Placental pericyte (primary cell): Measurements from ENCODE around the gene DEFB125. TPM values are rescaled to one million over a fixed set of nuclear protein-coding genes. Genes with fewer than 3 reads are reported as not detected.

Experiments
- total RNA-seq: library from RNA; depleted of rRNA; stranded (reverse); fragments of >200 nt; gene quantifications from 2 replicates; pipeline ENCODE4 v1.2.3, GENCODE V29; 2012

Gene DEFB125, protein sequence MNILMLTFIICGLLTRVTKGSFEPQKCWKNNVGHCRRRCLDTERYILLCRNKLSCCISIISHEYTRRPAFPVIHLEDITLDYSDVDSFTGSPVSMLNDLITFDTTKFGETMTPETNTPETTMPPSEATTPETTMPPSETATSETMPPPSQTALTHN
- total RNA-seq = not detected in 2 replicates

DNA sequence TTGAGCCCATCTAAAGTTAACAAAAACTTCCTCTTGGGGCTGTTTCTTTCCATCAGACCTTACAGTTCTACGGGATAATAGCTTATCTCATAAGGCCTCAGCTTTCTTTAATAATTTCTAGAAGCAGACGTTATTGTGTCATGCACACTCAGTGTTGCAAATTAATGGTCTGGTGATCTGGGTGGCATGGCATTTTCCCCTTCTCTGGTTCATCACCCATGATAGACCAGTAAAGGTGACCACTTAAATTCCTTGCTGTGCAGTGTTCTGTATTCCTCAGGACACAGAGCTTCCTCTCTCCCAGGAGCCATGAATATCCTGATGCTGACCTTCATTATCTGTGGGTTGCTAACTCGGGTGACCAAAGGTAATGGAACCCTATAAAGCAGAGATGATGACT is at the start of gene DEFB125:
Gene DEFB125, plus strand, starts transcription at position 272 of the 400 bp plus-strand sequence. Its CDS starts 38 bp downstream, at position 310.

DNA sequence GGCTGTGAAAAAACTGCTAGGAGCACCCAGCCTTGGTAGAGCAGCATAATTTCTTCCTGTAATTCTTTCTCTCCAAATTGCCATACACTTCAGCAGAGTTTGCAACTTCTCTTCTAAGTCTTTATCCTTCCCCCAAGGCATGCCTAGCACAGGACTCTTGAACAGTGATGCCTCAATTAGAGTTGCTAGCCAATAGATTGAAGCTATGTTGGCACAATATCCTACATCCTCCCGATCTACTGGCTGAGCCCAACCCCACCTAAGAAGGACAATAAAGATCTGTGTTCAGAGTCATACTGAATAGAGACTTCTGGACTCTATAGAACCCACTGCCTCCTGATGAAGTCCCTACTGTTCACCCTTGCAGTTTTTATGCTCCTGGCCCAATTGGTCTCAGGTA is 54.8 kb downstream of the DEFB125 start, which contains the start of gene DEFB126:
Gene DEFB126, plus strand, starts transcription at position 301 of the 400 bp plus-strand sequence. Its CDS starts 39 bp downstream, at position 340.

Other genes with a start within 250 kb of the DEFB125 start
- gene DEFB126, start 54.9 kb downstream of the DEFB125 start, total RNA-seq = not detected in 2 replicates
- gene DEFB127, start 69.8 kb downstream of the DEFB125 start, total RNA-seq = not detected in 2 replicates
- gene DEFB128, start 102.0 kb downstream of the DEFB125 start, total RNA-seq = not detected in 2 replicates
- gene DEFB129, start 139.6 kb downstream of the DEFB125 start, total RNA-seq = not detected in 2 replicates
- not detected in 2 replicates for gene DEFB132, start 170.1 kb downstream of the DEFB125 start, total RNA-seq
- 3.1 and 3.4 TPM in 2 replicates for gene C20orf96, start 203.1 kb downstream of the DEFB125 start, total RNA-seq
- 12.7 and 23.3 TPM in 2 replicates for gene ZCCHC3, start 209.9 kb downstream of the DEFB125 start, total RNA-seq
- 10.1 and 10.3 TPM in 2 replicates for gene SOX12, start 237.9 kb downstream of the DEFB125 start, total RNA-seq